Embryonic facial prominence (tissue), 1 donor: ENCODE measurements around the gene LIX1.
"Not testable (repeated sequence)": the region's sequence is repeated elsewhere in the genome, so short reads cannot be mapped to it uniquely, and the experiment has no call there.

Source experiments
- DNase-seq: peaks from one replicate; pipeline ENCODE4 v3.0.0-alpha.2; 2016; ENCODE audit errors: extremely low spot score

LIX1 gene

DNA sequence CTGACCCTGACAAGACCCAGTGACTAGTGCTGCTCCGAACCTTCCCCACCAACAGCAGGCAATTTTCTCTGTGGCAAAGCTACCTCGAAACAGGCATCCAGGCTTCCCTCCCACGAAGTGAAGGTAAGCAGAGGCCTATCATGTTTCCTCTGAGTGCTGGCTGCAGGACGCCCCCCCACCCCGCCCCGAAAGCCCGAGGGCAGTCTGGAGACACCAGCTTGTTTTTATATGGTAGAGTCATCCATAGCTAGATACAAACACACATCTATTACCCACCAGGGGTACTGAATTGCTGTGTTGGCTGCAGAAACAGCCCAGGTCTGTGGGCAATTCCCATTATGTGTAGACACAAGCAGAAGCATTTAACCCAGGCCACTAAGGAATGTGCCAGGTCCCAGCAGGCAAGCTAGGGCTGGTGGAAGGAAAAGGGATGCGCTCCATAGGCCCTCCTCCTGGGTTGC is 40.4 kb downstream of the LIX1 start:
- no peak for DNase-seq

DNA sequence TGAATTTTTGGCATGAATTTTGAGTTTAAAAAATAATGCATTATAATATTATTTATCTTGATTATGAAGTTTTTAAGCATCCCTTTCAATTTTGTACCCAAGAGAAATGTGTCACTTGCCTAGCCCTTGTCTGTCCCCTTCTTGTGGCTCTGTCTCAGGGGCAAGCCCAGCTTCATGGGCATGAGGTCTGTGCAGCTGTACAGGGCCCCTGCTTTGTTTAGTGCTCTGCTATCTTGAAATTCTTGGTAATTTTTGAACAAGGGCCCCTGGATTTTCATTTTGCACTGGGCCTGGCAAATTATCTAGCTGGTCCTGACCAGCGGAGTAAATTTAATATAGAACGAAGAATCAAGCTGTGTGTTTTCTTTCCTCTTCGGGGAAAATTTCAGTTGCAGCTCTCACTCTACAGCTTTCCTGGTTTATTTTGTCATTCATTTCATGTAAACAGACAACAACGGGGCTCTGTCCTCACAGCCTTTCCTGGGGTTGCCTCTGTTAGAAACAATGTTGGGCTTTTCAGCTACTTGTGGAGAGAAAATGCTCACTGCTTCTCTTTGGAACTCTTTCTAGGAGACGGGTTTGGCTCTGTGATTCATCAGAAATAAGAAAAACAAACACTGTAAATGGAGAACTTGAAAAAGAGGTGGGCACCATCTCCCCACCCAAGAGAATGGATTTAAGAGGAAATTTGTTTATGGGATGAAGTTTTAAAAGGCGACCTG is 41.1 kb downstream of the LIX1 start:
- DNase-seq, result no peak

DNA sequence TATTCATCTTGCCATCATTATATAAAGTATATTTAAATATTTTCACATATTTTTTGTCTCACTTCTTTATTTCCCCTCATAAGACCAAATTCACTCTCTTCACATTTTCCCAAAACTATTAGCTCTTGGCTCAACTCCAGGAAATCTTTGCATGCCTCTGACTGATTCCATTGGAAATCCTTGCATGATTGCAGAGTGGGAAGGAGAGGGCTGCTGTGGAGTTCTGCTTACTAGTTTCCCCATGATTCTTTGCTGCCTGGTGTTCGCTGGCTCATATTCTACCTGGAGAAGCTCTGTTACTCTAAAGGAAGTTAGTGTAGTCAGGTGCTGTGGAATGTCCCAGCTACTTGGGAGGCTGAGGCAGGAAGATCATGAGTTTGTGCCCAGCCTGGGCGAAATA is 41.9 kb downstream of the LIX1 start:
- DNase-seq, result no peak

DNA sequence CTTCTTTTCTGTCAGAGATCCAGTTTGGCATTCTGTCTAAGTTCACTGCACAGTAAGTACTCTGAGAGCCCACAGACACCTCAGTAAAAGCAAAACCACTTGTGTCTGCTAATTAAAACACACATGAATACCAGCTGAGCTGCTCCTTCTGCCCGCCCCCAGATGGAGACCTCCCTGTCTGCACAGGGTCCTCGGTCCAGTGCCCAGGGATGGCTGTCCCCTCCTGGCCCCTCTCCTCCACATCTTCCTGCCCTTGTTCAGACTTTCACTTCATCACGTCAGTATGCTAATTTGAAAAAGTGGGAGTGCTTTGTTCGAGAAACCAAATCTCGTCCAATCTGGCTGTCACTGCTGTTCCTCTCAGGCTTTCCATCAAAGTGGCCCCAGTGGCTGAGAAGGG is 43.5 kb downstream of the LIX1 start:
- DNase-seq, result no peak

DNA sequence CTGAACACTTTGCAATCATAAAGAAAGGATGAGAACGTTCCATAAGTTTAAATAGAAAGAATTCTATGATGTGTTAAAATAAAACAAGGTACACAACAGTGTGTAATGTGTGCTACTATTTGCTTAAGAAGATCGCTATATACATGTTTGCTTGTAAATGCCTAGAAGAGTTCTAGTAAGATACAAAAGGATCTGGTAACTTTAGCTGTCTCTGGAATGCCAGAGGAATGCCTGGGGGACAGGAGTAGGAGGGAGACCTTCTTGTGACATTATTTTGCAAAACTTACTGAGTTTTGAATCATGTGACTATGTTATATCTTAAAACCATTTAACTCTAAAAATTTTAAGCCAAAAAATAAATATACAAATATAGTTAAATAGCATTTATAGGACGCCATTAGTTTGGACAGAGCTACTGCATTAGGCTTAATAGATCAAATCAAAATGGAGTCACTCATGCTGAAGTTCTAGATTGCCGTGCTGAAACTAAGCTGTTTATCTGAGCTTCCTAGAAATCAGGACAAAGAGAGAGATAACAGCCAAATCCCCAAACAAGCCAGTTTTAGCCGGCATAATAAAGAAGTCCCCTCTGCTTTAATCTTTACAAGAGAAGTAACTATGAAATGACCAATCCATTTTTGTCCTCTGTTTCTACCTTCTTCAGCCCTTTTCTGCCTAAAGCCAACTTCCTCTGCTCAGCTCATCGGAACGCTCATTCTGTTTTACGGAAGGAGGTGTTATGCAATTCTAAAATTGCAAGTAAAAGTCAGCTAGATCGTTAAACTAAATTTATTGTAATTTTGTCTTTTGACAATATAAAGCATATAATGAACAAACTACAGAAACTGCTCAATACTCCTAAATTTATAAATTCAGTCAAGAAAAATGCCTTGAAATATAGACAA is 44.8 kb downstream of the LIX1 start:
- no peak for DNase-seq

DNA sequence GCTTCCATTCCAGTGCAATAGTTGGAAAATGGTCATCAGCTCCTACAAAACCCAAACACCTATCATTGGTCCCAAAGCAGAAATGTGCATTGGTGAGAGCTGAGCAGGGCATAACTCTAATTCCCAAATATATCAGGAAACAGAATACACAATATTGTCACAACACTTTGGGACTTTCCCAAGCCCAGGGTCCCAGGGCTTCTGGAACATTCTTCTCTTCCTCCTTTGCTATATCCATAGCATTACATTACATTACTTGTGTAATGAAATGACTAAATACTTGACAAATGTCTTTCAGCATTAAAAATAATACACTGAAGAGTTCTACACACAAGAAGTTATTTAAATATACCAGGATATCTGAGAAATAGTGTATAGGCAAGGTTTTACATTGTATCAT is 45.6 kb downstream of the LIX1 start:
- DNase-seq, result no peak

DNA sequence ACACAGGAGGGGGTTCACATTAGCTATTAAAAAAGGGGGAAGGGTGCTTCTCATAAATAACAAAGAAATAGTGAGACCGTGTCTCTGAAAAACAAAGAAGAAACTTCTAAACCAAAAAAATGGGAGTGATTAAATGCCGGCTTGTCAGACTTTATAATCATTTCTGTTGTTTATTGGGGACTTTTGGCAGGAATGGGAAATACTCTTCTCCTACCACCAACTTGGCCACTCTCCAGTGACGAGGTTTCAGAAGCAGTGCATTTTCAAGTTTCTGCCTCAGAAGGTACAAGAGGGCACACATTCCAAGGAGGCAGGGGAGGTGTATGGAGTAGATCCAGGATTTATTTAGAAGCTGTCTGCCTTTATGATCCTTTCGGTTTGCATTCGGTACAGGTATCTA is 46.2 kb downstream of the LIX1 start:
- DNase-seq, result no peak

DNA sequence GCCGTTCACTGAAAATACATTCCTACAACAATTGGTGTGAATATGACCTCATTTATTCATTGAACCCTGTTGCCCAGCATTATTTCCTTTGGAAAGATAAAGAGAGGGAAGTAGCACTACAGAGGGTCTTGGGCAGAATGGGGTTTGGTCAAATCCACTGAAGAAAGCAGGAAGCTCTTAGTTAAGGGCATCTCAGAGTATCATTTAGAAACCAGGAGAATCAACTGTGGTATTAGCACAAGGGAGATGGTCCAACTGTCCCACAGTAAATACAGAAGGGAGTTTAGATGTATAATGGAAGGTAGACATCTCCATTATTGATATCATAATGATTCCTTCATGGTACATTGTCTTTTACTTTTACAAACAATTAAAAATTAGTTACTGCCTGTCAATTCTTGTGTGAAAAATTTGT is 47.1 kb downstream of the LIX1 start:
- DNase-seq, result no peak

DNA sequence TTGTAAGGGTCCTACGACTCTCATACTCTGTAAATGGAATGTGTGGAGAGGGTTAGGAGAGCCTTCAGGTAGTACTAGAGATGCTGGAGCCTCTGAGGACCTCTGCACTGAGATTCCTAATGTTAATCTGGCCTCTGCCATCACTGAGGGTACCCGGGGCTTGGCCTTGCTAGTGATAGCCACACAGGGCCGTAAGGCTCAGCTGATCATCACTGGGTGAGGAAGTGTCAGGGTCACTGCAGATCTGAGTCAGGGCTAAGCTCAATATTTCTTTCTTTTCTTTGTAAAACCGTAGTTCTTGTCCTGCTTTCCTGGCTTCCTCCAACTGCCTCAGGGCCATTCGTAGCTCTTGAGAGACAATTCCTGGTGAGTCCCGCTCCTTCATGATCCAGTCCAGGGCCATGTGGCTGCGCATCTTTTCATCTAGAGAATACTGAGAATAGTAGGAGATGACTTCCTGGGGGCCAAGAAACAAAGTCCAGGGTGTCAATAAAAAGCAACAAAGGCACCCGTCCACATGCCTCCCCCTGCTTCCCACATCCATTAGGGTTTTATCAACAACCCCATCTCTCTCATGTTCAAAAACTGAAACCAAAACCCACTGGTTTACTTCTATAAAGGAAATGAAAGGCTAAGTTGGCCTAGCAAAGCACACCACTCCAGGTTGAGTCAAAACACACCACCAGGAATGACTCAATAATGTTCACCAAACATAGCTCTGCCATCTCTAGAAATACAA is 47.7 kb downstream of the LIX1 start:
- DNase-seq, result no peak

DNA sequence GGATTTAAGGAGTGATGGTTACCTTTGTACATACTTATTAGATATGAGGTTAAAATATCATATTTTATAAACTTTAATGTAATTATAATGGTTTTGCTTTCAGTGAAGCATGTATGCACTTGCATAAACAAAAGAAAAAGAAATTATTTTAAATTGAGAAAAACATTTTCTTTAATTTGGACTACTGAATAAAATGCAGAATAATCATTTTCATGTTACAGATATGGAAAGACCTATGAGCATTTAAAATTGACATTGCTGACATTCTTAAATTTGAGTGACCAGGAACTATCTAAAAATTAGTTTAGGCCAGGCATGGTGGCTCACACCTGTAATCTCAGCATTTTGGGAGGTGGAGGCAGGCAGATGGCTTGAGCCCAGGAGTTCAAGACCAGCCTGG is 49.2 kb downstream of the LIX1 start:
- no peak for DNase-seq

DNA sequence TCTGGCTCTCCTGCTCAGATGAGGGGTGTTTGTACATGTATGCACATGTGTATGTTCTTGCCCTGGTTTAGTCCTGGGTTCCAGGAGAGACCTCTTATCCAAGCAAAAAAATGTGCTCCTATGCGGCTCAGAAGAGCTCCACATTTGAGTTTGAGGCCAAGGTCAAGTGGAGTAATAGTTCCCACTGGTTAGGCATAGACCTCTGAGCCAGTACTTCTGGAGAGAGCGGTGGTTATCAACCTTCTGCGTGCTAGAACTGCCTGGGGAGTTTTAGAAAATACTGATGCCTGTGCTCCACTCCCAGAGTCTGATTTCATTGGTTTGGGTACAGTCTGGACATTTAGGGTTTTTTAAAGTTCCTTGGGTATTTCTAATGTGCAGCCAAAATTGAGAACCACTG is 51.5 kb downstream of the LIX1 start:
- no peak for DNase-seq

DNA sequence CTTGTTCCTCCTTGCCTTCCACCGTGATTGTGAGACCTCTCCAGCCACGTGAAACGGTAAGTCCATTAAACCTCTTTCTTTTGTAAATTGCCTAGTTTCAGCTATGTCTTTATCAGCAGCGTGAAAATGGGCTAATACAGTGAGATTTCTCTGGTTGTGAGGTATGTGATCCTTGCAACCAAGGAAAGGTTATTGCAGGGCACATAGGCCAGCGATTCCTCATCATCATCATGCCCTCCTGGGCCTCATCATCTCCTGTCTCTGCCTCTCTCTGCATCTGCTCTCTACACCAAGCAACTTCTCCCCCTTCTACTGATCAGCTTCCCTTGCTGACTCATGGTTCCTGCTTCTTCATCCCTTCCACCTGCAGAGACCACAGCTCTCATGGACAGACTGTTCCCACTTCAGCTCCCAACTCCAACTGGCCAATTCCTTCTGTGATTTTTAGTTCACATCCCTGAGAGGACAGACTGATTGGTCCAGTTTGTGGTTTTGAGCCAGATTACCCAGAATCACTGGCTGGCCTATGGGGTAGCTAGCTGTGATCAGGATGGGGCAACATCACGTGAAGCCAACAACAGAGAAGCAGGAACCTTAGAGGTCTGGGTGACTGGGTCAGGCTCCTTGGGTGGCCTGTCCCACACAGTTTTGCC is 53.1 kb downstream of the LIX1 start:
- no peak for DNase-seq

DNA sequence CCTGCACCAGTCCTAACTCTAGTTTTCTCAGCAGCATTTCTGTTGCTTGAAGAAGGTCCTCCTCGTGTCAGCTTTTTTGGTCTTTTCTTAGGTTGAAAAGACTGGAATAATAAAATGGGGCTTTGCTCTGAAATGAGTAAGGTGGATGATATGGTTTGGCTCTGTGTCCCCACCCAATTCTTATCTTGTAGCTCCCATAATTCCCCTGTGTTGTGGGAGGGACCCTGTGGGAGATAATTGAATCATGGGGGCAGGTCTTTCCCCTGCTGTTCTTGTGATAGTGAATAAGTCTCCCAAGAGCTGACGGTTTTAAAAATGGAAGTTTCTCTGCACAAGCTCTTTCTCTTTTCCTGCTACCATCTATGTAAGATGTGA is 53.6 kb downstream of the LIX1 start:
- DNase-seq, result no peak

DNA sequence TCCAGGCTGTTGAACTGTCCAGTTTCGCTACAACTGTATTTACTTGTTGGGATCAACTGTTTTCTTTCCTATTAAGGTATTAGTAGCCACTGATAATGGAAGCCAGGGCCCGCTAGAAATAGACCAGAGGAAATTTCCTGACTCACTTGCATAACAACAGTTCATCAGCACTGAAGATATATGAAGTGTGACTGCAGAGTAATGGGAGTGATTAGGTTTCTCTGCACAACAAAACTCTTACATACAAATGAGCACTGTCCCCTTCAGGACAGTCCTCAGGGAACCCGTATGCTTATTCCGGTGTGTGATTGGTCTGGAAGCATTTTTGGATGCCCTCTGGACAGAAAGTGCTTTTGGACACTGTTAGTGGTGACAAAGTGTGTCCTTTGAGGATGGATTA is 55.3 kb downstream of the LIX1 start:
- DNase-seq, result no peak

DNA sequence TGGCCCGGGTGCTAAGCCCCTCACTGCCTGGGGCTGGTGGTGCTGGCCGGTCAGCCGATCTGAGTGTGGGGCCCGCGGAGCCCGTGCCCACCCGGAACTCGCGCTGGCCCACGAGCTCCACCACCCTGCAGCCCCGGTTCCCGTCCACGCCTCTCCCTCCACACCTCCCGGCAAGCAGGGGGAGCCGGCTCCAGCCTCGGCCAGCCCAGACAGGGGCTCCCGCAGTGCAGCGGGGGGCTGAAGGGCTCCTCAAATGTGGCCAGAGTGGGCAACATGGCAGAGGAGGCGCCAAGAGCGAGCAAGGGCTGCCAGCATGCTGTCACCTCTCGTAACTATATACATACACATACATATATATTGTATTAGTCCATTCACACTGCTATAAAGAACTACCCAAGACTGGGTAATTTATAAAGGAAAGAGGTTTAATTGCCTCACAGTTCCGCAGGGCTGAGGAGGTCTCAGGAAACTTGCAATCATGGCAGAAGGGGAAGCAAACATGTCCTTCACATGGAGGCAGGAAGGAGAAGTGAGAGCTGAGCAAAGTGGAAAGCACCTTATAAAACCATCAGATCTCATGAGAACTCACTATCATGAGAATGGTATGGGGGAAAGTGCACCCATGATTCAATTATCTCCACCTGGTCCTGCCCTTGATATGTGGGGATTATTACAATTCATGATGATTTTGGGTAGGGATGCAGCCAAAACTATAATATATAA is 56.8 kb downstream of the LIX1 start:
- no peak for DNase-seq

DNA sequence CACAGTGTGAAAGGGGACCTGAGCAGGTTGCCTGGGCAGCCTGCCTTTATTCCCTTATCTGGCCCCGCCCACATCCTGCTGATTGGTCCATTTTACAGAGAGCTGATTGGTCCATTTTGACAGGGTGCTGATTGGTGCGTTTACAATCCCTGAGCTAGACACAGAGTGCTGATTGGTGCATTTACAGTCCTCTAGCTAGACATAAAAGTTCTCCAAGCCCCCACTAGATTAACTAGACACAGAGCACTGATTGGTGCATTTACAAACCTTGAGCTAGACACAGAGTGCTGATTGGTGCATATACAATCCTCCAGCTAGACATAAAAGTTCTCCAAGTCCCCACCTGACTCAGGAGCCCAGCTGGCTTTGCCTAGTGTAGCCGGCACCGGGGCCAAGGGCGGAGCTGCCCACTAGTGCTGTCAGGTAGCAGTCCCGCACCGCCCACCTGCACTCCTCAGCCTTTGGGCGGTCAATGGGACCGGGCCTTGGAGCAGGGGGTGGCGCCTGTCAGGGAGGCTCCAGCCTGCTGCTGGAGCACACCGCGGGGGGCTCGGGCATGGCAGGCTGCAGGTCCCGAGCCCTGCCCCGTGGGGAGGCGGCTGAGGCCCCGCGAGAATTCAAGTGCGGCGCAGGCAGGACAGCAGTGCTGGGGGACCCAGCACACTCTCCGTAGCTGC is 57.5 kb downstream of the LIX1 start:
- DNase-seq, result not testable (repeated sequence)

DNA sequence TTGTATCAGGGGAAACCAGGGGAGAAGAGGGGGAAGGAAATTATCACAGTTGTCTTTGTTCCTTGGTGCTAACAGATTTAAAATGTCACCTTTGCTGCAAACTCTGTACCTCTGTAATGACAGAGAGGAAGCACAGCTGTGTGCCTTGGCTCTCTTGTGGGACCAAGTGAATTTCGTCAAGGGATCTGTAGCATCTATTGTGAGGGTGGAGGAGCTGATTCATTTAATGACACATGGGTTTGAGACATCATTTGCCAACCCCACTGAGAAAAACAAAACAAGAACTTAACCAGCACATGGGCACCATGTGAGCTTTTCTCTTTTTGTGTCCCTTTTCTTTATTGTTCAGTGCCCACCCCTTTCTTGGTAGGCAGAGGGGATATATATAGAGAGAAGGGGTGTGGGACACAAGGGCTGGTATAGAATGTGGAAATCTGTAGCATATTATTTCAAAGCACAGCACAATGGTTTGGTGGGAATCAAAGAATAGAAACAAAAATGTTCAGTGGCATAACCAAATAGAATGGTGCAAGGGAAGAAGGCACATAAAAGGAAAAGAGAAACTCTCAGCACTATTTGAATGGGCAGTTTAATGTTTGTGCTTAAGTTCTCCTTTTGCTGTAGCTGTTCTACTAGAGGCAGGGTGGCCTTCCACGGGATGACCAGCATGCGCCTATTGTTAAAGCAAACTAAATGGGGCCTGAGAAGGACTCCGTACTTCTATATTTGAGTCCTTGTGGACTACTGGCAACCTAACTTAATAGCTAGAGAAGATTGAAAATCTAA is 63.3 kb downstream of the LIX1 start:
- no peak for DNase-seq

DNA sequence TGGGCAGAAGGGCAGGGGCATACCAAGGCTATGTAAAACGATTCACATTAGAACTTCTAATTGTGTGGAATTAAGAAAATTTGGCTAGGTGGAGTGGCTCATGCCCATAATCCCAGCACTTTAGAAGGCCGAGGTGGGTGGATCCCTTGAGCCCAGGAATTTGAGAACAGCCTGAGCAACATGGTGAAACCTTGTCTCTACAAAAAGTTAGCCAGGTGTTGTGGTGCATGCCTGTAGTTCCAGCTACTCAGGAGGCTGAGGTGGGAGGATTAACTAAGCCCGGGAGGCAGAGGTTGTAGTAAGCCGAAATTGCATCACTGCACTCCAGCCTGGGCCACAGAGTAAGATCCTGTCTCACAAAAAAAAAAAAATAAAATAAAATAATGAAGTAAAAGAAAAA is 65.2 kb downstream of the LIX1 start:
- no peak for DNase-seq

DNA sequence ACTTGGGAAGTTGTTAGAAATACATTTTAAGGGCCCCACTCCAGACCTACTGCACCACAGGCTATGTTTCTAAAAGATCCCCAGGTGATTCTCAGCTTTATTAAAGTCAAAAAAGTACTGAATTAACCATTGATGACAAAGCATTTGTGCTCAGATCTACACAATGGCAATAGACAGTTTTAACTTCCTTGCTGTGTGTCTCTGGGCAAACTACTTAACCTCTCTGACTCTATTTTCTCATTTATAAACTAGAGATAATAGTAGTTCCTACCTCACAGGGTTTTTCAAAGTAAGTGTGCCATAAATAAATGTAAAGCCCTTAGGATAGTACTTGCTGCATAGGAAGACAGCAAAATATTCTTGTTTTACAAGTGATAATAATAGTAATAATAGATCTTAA is 66.3 kb downstream of the LIX1 start:
- no peak for DNase-seq

DNA sequence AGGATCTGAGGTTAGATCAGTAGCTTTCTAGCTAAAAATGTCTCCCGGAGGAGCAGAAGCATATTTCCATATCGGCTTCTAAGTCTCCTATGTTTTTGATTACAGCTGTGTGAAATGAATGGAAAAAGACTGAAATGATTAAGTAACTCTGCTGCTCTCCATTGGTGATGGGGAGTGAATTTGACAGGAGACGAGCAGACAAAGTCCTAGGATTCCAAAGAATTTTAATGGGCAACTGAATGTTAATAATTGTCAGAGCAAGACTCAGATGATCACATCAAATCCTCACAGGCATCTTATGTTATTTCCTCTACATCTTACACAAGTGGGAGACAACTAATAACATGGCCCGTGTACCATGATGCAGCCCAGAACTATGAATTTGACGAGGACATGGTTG is 66.8 kb downstream of the LIX1 start:
- no peak for DNase-seq
